ENCODE data around the gene ACSM5.

DNA sequence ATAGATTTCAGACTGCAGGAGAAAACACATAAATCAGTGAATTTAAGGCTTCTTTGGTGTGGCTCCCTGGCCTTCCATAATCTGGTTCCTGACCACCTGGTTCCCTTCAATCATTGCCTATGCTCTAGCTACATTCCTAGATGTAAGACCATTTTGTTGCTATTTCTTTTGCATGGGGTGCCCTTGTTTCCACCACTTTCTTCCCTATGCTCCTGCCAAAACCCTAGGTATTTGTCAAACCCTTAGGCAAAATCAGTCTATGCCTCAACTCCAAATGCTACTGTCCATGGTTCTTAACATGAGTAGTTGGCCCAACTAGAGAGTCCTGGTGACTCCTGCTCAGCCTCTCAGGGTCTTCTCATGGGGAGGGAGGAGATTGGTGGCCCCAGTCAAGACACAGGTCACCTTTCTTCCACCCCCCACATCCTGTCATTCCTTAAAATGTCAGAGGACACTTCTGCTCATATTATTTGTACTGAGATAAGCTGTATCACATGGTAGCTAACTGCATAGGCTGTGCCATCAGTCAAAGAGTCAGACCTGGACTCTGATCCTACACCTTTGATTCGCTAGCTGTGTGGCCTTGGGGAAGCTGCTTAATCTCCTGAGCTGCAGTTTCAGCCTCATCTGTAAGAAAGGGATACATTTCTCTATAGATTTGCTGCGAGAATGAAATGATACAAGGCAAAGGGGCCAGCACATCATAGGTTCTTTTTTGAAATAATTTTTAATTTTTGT is 15.0 kb downstream of the ACSM5 start:
- TF ChIP-seq, protein P1, sequence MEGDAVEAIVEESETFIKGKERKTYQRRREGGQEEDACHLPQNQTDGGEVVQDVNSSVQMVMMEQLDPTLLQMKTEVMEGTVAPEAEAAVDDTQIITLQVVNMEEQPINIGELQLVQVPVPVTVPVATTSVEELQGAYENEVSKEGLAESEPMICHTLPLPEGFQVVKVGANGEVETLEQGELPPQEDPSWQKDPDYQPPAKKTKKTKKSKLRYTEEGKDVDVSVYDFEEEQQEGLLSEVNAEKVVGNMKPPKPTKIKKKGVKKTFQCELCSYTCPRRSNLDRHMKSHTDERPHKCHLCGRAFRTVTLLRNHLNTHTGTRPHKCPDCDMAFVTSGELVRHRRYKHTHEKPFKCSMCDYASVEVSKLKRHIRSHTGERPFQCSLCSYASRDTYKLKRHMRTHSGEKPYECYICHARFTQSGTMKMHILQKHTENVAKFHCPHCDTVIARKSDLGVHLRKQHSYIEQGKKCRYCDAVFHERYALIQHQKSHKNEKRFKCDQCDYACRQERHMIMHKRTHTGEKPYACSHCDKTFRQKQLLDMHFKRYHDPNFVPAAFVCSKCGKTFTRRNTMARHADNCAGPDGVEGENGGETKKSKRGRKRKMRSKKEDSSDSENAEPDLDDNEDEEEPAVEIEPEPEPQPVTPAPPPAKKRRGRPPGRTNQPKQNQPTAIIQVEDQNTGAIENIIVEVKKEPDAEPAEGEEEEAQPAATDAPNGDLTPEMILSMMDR (IDR thresholded peaks at IDR 0.05): no peak
- TF ChIP-seq POLR2A (IDR thresholded peaks at IDR 0.05): no peak
